ENCODE results near the gene PGAP3. TPM values are rescaled to one million over a fixed set of nuclear protein-coding genes. Genes with fewer than 3 reads are reported as not detected.

The PGAP3 gene
- total RNA-seq, 1 donor from 2014 or later = 17.7 TPM

DNA sequence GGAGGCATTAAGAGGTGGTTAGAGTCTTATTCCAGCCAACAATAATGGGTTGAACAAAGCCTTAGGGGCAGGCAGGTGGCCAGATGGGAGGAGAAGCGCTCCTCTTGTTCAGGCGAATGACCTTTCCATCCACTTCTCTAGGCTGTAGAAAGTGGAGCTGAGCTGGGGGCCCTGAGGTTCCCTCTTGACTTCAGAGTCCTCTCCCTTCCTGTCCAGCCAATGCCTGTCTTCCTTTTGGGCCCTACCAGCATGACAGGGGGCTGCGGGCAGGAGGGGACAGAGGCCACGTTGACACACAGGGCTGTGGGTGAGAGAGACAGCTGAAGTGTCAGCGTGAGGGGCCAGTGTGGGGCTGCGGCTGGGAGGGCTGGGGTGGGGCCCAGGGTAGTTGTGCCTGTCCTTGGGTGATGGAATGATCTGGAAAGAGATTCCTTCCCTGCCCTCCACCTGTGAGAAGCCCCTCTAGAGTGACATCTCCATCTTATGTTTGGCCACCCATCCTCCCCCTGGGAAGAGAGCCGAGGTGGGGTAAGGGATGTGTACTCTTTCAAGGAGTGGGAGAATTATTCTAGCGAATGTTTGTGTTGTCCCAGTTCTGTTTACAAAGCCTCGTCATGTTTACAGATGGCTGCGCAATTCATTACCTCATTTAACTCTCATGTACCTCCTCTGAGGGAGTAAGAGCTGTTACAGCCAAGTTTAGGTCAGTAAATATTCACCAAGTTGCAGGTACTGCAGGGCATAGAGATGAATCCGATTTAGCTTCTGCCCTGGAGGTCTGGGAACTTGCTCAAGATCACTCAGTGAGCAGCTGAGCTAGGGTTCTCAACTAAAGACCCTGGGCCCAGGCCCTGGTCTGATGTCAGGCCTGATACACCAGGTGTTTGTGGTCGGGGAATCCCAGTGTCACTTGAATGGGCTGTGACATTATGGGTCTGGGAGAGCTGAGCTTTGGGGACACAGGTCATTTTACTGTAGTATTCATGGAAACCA, 15.3 kb upstream of the PGAP3 start:
- DNase-seq (ENCODE audit: extremely low spot score in 2 of 2) = no peak
- H3K4me1 ChIP-seq = peaks cover 71% of the 10 kb centered on the region
- no peaks in the 10 kb centered on the region for H3K9me3 ChIP-seq
- H3K4me3 ChIP-seq = no peak overlapping the region
- H3K27me3 ChIP-seq = no peaks in the 10 kb centered on the region
- TF ChIP-seq, protein P1, sequence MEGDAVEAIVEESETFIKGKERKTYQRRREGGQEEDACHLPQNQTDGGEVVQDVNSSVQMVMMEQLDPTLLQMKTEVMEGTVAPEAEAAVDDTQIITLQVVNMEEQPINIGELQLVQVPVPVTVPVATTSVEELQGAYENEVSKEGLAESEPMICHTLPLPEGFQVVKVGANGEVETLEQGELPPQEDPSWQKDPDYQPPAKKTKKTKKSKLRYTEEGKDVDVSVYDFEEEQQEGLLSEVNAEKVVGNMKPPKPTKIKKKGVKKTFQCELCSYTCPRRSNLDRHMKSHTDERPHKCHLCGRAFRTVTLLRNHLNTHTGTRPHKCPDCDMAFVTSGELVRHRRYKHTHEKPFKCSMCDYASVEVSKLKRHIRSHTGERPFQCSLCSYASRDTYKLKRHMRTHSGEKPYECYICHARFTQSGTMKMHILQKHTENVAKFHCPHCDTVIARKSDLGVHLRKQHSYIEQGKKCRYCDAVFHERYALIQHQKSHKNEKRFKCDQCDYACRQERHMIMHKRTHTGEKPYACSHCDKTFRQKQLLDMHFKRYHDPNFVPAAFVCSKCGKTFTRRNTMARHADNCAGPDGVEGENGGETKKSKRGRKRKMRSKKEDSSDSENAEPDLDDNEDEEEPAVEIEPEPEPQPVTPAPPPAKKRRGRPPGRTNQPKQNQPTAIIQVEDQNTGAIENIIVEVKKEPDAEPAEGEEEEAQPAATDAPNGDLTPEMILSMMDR (IDR thresholded peaks at IDR 0.05) = no peak
- H3K27ac ChIP-seq = peak overlapping the region; percentile 9
- intact Hi-C loops (cut with DNase I) = no loop called here
- H3K36me3 ChIP-seq = peaks cover 0 to 12% of the 10 kb centered on the region in 2 donors

DNA sequence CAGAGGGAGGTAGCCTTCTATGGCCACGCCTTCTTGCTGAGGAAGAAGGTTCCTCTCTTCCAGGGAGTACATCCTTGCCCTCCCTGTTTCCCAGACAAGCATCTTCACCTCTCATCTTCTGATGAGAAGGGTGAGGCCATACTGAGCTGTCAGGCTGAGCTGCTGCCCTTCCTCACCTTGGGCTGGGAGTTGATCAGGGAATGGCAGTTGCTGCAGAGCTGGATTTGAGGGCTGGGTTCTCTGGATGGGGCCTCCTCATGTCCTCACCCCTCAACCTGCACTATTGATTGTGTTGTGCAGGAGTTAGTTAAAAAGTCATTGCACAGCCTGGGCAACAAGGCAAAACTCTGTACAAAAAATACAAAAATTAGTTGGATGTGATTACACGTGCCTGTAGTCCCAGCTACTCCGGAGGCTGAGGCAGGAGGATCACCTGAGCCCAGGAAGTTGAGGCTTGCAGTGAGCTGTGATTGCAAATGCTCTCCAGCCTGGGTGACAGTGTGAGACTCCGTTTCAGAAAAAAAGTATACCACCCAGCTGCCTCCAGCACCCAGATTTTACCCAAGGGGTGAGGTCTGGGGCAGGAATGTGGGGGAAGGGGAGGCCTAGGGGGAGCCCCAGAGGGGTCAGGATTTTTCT, 14.0 kb upstream of the PGAP3 start:
- H3K27ac ChIP-seq = no peak overlapping the region
- no peaks in the 10 kb centered on the region for H3K36me3 ChIP-seq
- TF ChIP-seq, protein P1 (IDR thresholded peaks at IDR 0.05) = no peak
- TF ChIP-seq POLR2AphosphoS5 (IDR thresholded peaks at IDR 0.05; ENCODE audit: insufficient read depth in 1 of 2, low read depth in 1 of 2) (no peak), POLR2A (IDR thresholded peaks at IDR 0.05) (no peak)
- no peak for DNase-seq (ENCODE audit: extremely low spot score in 2 of 2)
- H3K4me1 ChIP-seq = peaks cover 63% of the 10 kb centered on the region
- H3K9me3 ChIP-seq = no peaks in the 10 kb centered on the region
- no peaks in the 10 kb centered on the region for H3K27me3 ChIP-seq
- peak overlapping the region in 1 of 2 donors; percentile 72 for H3K4me3 ChIP-seq
- intact Hi-C loops (cut with DNase I) = no loop called here

DNA sequence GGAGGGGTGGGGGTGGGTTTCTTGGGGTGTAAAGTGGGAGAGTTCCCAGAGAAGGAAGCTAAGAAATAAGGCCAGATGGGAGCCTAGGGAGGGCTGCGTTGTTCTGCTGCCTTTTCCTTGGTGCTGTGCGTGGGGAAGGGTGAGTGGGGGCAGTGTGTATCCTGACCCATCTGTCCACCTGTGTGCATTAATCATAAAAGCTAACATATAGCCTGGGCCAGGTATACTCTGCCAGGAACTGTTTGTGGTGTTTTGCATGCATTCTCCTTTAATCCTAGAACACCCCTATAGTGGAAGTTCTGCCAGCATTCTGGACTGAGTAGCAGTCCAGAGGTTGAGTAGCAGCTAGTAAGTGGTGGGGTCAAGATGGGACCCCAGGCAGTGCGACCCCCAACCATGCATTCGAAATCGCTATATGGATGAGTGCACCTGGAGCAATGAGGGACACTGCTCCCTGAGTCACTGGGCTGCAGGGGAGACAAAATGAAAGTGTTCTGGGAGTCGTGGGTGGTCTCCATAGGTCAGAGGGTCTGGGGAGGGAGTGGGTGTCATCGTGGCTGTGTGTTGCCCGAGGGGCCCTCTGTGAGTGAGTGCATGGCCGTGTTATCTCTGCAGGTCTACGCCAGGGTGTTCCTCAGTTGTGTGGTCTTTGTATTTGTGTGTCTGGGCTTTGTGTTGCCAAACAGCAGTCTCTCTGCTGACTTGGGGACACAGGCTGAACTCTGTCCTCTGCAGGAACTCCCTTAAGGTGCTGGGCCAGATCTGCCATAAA, 13.3 kb upstream of the PGAP3 start:
- no peaks in the 10 kb centered on the region for H3K9me3 ChIP-seq
- TF ChIP-seq POLR2AphosphoS5 (IDR thresholded peaks at IDR 0.05; ENCODE audit: insufficient read depth in 1 of 2, low read depth in 1 of 2) (no peak), POLR2A (IDR thresholded peaks at IDR 0.05) (no peak)
- TF ChIP-seq, protein P1 (IDR thresholded peaks at IDR 0.05) = no peak
- H3K4me3 ChIP-seq = peak overlapping the region; percentile 69 to 72
- H3K36me3 ChIP-seq = no peaks in the 10 kb centered on the region
- intact Hi-C loops (cut with DNase I) = no loop called here
- H3K27me3 ChIP-seq = no peaks in the 10 kb centered on the region
- peaks cover 56% of the 10 kb centered on the region for H3K4me1 ChIP-seq
- H3K27ac ChIP-seq = peak overlapping the region; percentile 77
- no peak for DNase-seq (ENCODE audit: extremely low spot score in 2 of 2)

DNA sequence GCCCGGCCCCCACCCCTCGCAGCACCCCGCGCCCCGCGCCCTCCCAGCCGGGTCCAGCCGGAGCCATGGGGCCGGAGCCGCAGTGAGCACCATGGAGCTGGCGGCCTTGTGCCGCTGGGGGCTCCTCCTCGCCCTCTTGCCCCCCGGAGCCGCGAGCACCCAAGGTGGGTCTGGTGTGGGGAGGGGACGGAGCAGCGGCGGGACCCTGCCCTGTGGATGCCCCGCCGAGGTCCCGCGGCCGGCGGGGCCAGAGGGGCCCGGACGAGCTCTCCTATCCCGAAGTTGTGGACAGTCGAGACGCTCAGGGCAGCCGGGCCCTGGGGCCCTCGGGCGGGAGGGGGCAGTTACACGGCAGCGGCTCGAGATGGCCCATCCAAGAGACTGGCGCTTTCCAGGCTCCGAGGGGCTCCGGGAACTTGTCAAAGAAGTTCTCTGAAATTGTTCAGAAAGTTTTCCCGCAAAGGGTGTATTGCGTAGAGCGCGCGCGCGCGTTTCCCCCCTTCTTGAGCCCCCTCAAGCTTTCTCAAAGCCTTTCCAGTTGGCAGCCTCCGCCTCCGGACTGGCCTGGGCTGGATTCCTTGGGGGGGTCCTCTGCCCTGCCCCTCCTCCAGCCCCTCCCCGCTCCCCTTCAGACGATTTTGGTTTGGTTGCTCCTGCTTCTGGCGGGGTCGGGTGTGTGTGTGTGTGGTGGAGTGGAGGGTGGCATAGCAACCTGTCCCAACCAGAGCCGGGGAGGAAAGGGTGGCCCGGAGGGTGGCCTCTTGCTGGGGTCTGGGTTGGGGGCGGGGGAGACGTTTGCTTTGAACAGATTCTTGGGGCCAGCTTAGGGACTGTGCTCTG, 12.5 kb upstream of the PGAP3 start:
- Histone ChIP-seq H3K27ac (peak overlapping the region; percentile 77), H3K4me1 (peaks cover 48% of the 10 kb centered on the region), H3K4me3 (peak overlapping the region; percentile 69 to 72), H3K9me3 (no peaks in the 10 kb centered on the region), H3K27me3 (no peaks in the 10 kb centered on the region), H3K36me3 (no peaks in the 10 kb centered on the region)
- TF ChIP-seq POLR2A (IDR thresholded peaks at IDR 0.05) (no peak), POLR2AphosphoS5 (IDR thresholded peaks at IDR 0.05; ENCODE audit: insufficient read depth in 1 of 2, low read depth in 1 of 2) (no peak)
- TF ChIP-seq, protein P1 (IDR thresholded peaks at IDR 0.05) = no peak
- intact Hi-C loops (cut with DNase I) = no loop called here
- no peak for DNase-seq (ENCODE audit: extremely low spot score in 2 of 2)

Data from vagina (tissue), 2 donors.